H9 (cell line): ENCODE measurements around the gene TEAD1. TPM values are rescaled to one million over a fixed set of nuclear protein-coding genes. Genes with fewer than 3 reads are reported as not detected.

Experiments
- DNase-seq: peaks from one replicate; pipeline ENCODE4 v3.0.0-alpha.2; 2017
- H2AFZ ChIP-seq: one replicate; pipeline ENCODE4 v1.6.1; 2013; ENCODE audit warnings: mild to moderate bottlenecking, low read length, control low read depth, moderate library complexity
- H2AK5ac ChIP-seq: 2 replicates; pipeline ENCODE4 v1.6.1; 2013; ENCODE audit warnings: low read length, control low read depth, mixed read lengths; ENCODE audit not compliant: insufficient read length
- H2BK120ac ChIP-seq: one replicate; pipeline ENCODE4 v1.6.1; 2013; ENCODE audit warnings: low read depth, mild to moderate bottlenecking, low read length, control low read depth, inconsistent platforms; ENCODE audit not compliant: poor library complexity, severe bottlenecking
- H2BK12ac ChIP-seq: 2 replicates; pipeline ENCODE4 v1.6.1; 2013; ENCODE audit warnings: low read length, control low read depth, mixed read lengths, low read depth; ENCODE audit not compliant: insufficient read length
- H2BK15ac ChIP-seq: 2 replicates; pipeline ENCODE4 v1.6.1; 2013; ENCODE audit warnings: low read depth, low read length, control low read depth
- H2BK20ac ChIP-seq: one replicate; pipeline ENCODE4 v1.6.1; 2013; ENCODE audit warnings: low read depth, mild to moderate bottlenecking, low read length, control low read depth, inconsistent platforms; ENCODE audit not compliant: poor library complexity, severe bottlenecking
- H2BK5ac ChIP-seq: 2 replicates; pipeline ENCODE4 v1.6.1; 2013; ENCODE audit warnings: low read length, control low read depth, mixed read lengths; ENCODE audit not compliant: insufficient read length
- H3K14ac ChIP-seq: 2 replicates; pipeline ENCODE4 v1.6.1; 2013; ENCODE audit warnings: low read length, control low read depth; ENCODE audit not compliant: insufficient read depth
- H3K18ac ChIP-seq: 2 replicates; pipeline ENCODE4 v1.6.1; 2013; ENCODE audit warnings: low read depth, mild to moderate bottlenecking, mixed read lengths, low read length, control low read depth; ENCODE audit not compliant: insufficient read length
- H3K23ac ChIP-seq: 2 replicates; pipeline ENCODE4 v1.6.1; 2013; ENCODE audit warnings: low read length, control low read depth, mixed read lengths, low read depth; ENCODE audit not compliant: insufficient read length
- H3K23me2 ChIP-seq: 2 replicates; pipeline ENCODE4 v1.6.1; 2013; ENCODE audit warnings: low read depth, mild to moderate bottlenecking, mixed read lengths, low read length, control low read depth; ENCODE audit not compliant: insufficient read length, poor library complexity, severe bottlenecking
- H3K27ac ChIP-seq: 2 replicates; pipeline ENCODE4 v1.5.1; 2013; ENCODE audit warnings: low read length, control low read depth, mixed read lengths, low read depth; ENCODE audit not compliant: insufficient read length
- H3K27me3 ChIP-seq: 2 replicates; pipeline ENCODE4 v1.6.1; 2013; ENCODE audit warnings: low read length, control low read depth, inconsistent platforms; ENCODE audit not compliant: insufficient read depth
- H3K4ac ChIP-seq: 2 replicates; pipeline ENCODE4 v1.6.1; 2013; ENCODE audit warnings: low read depth, mild to moderate bottlenecking, control low read depth, inconsistent platforms, low read length, moderate library complexity
- H3K4me1 ChIP-seq: 2 replicates; pipeline ENCODE4 v1.6.1; 2013; ENCODE audit warnings: low read length, control low read depth, inconsistent platforms; ENCODE audit not compliant: insufficient read depth
- H3K4me2 ChIP-seq: 2 replicates; pipeline ENCODE4 v1.6.1; 2013; ENCODE audit warnings: low read length, control low read depth, mixed read lengths; ENCODE audit not compliant: insufficient read length, insufficient read depth
- H3K56ac ChIP-seq: 2 replicates; pipeline ENCODE4 v1.6.1; 2013; ENCODE audit warnings: low read depth, mild to moderate bottlenecking, mixed read lengths, low read length, control low read depth; ENCODE audit not compliant: insufficient read length
- H3K79me1 ChIP-seq: 2 replicates; pipeline ENCODE4 v1.6.1; 2013; ENCODE audit warnings: low read depth, mild to moderate bottlenecking, moderate library complexity, low read length, control low read depth, inconsistent platforms; ENCODE audit not compliant: insufficient read depth, poor library complexity, severe bottlenecking
- H3K79me2 ChIP-seq: 2 replicates; pipeline ENCODE4 v1.6.1; 2013; ENCODE audit warnings: low read length, control low read depth, inconsistent platforms; ENCODE audit not compliant: insufficient read depth
- H3K9ac ChIP-seq: 2 replicates; pipeline ENCODE4 v1.6.1; 2013; ENCODE audit warnings: low read length, control low read depth, mixed read lengths; ENCODE audit not compliant: insufficient read length; ENCODE audit errors: extremely low read depth
- H3K9me3 ChIP-seq: one replicate; pipeline ENCODE4 v1.6.1; 2013; ENCODE audit warnings: low read depth, low read length, inconsistent platforms; ENCODE audit not compliant: control insufficient read depth
- H3T11ph ChIP-seq: one replicate; pipeline ENCODE4 v1.6.1; 2013; ENCODE audit warnings: mild to moderate bottlenecking, low read length, control low read depth, inconsistent platforms
- H4K20me1 ChIP-seq: one replicate; pipeline ENCODE4 v1.6.1; 2013; ENCODE audit not compliant: control insufficient read depth, insufficient read length, insufficient read depth
- H4K5ac ChIP-seq: 2 replicates; pipeline ENCODE4 v1.6.1; 2013; ENCODE audit warnings: low read depth, mild to moderate bottlenecking, mixed read lengths, low read length, control low read depth; ENCODE audit not compliant: insufficient read length
- H4K8ac ChIP-seq: replicated peaks from 2 replicates; pipeline ENCODE4 v1.6.1; 2013; ENCODE audit warnings: low read length, control low read depth, mixed read lengths, low read depth; ENCODE audit not compliant: insufficient read length
- H4K91ac ChIP-seq: 2 replicates; pipeline ENCODE4 v1.6.1; 2013; ENCODE audit warnings: low read depth, mild to moderate bottlenecking, moderate library complexity, mixed read lengths, low read length, control low read depth; ENCODE audit not compliant: insufficient read length
- H3K27ac Mint-ChIP-seq, 3 experiments: 2 replicates in 2 of 3; 3 replicates in 1 of 3; pipeline ENCODE4 v1.8.0; 2020 to 2021; ENCODE audit warnings: mixed read lengths in 3 of 3, mild to moderate bottlenecking in 1 of 3, moderate library complexity in 1 of 3
- H3K27me3 Mint-ChIP-seq: 2 replicates; pipeline ENCODE4 v1.8.0; 2021; ENCODE audit warnings: low read depth, mild to moderate bottlenecking, moderate library complexity, mixed read lengths
- H3K36me3 Mint-ChIP-seq, 3 experiments: 2 replicates in 2 of 3; 3 replicates in 1 of 3; pipeline ENCODE4 v1.8.0; 2020 to 2021; ENCODE audit warnings: low read depth in 3 of 3, mixed read lengths in 3 of 3; ENCODE audit not compliant: insufficient read depth in 1 of 3
- H3K4me1 Mint-ChIP-seq, 2 experiments: 2 replicates each; pipeline ENCODE4 v1.8.0; 2020; ENCODE audit warnings: mixed read lengths in 2 of 2
- H3K4me3 Mint-ChIP-seq, 2 experiments: 2 replicates in 1 of 2; 3 replicates in 1 of 2; pipeline ENCODE4 v1.8.0; 2020 to 2021; ENCODE audit warnings: mild to moderate bottlenecking in 2 of 2, mixed read lengths in 2 of 2, moderate library complexity in 1 of 2
- H3K9me3 Mint-ChIP-seq, 2 experiments: 2 replicates in 1 of 2; 3 replicates in 1 of 2; pipeline ENCODE4 v1.8.0; 2020; ENCODE audit warnings: mild to moderate bottlenecking in 2 of 2, mixed read lengths in 2 of 2, moderate library complexity in 1 of 2
- WGBS: extraction: QIAGEN DNeasy Blood & Tissue Kit; methylation state at CpG from one replicate; pipeline ENCODE4 v1.1.7; 2013; ENCODE audit warnings: missing lambda C conversion rate, low lambda C conversion rate, mixed read lengths; ENCODE audit not compliant: insufficient read length; ENCODE audit errors: extremely low coverage; 5-methylcytosine and 5-hydroxymethylcytosine counted together
- total RNA-seq: library from RNA; stranded (reverse); gene quantifications from 2 replicates; pipeline ENCODE4 v1.2.1, GENCODE V29; 2021
- TF ChIP-seq, protein P1 (sequence below): fragments of 200-600 bp; sonication (generic); conservative IDR thresholded peaks from 3 replicates; pipeline ENCODE4 v1.8.0; 2021; ENCODE audit warnings: antibody characterized with exemption, mild to moderate bottlenecking

The TEAD1 gene
- total RNA-seq, 1 experiment from 2014 or later, result 75.1 TPM

DNA sequence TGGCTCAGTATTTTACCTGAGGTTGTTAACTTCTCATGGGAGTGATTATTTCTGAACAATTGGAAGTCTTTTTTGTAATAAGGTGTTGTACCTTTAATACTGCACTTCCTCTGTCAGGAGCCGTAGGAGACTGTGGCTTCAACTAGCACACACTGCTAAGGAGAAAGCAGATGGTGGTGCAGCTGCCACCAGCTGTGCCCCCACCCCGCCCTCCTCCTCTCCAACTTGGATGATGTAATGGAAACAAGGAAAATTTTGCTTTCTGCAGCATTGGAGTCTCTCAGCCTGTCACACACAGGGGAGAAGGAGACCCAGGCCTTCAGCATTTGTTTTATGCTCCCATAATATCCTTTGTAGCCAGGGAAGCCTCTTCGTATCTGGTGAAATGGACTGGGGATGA lies 91.2 kb downstream of the TEAD1 start:
- no peak overlapping the region for H2BK20ac ChIP-seq
- no peaks in the 10 kb centered on the region for H3K27me3 ChIP-seq
- Mint-ChIP-seq H3K36me3 (peaks cover 12 to 30% (median 15%) of the 10 kb centered on the region in 3 experiments; a peak in 6 of 7 replicates), H3K4me3 (no peak overlapping the region), H3K27ac (no peak overlapping the region), H3K27me3 (no peaks in the 10 kb centered on the region), H3K9me3 (no peaks in the 10 kb centered on the region), H3K4me1 (peaks cover 24 to 35% of the 10 kb centered on the region in 2 experiments)
- H3K56ac ChIP-seq, result no peak overlapping the region
- DNase-seq, result no peak
- no peaks in the 10 kb centered on the region for H3K23me2 ChIP-seq
- H3K79me1 ChIP-seq, result peaks cover 7% of the 10 kb centered on the region
- H2BK5ac ChIP-seq, result no peak overlapping the region
- H3T11ph ChIP-seq, result no peak overlapping the region
- peaks cover 7% of the 10 kb centered on the region for H3K4me1 ChIP-seq
- H3K18ac ChIP-seq, result no peak overlapping the region
- WGBS, result no CpG with 5 or more reads among the region's 3 CpGs
- H4K20me1 ChIP-seq, result peaks cover 2% of the 10 kb centered on the region
- H2BK120ac ChIP-seq, result no peak overlapping the region
- no peak overlapping the region for H3K14ac ChIP-seq
- no peak overlapping the region for H2AK5ac ChIP-seq
- H3K79me2 ChIP-seq, result peaks cover 7% of the 10 kb centered on the region; the same call in 1 of the 2 replicates
- no peak overlapping the region for H4K5ac ChIP-seq
- H3K9ac ChIP-seq, result no peak overlapping the region
- no peak overlapping the region for H2BK15ac ChIP-seq
- H3K9me3 ChIP-seq, result no peaks in the 10 kb centered on the region
- no peak overlapping the region for H4K8ac ChIP-seq
- H3K27ac ChIP-seq, result no peak overlapping the region
- no peak overlapping the region for H2BK12ac ChIP-seq
- TF ChIP-seq, protein P1, sequence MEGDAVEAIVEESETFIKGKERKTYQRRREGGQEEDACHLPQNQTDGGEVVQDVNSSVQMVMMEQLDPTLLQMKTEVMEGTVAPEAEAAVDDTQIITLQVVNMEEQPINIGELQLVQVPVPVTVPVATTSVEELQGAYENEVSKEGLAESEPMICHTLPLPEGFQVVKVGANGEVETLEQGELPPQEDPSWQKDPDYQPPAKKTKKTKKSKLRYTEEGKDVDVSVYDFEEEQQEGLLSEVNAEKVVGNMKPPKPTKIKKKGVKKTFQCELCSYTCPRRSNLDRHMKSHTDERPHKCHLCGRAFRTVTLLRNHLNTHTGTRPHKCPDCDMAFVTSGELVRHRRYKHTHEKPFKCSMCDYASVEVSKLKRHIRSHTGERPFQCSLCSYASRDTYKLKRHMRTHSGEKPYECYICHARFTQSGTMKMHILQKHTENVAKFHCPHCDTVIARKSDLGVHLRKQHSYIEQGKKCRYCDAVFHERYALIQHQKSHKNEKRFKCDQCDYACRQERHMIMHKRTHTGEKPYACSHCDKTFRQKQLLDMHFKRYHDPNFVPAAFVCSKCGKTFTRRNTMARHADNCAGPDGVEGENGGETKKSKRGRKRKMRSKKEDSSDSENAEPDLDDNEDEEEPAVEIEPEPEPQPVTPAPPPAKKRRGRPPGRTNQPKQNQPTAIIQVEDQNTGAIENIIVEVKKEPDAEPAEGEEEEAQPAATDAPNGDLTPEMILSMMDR, result no peak
- H2AFZ ChIP-seq, result no peak overlapping the region
- H4K91ac ChIP-seq, result no peak overlapping the region
- no peak overlapping the region for H3K4me2 ChIP-seq
- no peak overlapping the region for H3K4ac ChIP-seq
- no peak overlapping the region for H3K23ac ChIP-seq
